Lower lobe of right lung (tissue), 2 donors: ENCODE data around the gene SLC12A9. TPM values are rescaled to one million over a fixed set of nuclear protein-coding genes. Genes with fewer than 3 reads are reported as not detected.

ENCODE experiments used
- ATAC-seq, 2 donors: fragments of 200-7000 bp; cut with Tn5 transposase; one replicate each; pipeline ENCODE4 v1.9.1; 2020 to 2022; ENCODE audit warnings: mild to moderate bottlenecking in 2 of 2, moderate library complexity in 2 of 2
- DNase-seq: peaks from one replicate; pipeline ENCODE4 v3.0.0-alpha.2; 2020
- H3K27ac ChIP-seq: fragments of 200-600 bp; one replicate; pipeline ENCODE4 v1.8.0; 2022
- H3K27me3 ChIP-seq: fragments of 200-600 bp; one replicate; pipeline ENCODE4 v1.8.0; 2022; ENCODE audit warnings: low read depth
- H3K36me3 ChIP-seq: fragments of 200-600 bp; one replicate; pipeline ENCODE4 v1.8.0; 2022; ENCODE audit warnings: mild to moderate bottlenecking
- H3K4me1 ChIP-seq: fragments of 200-600 bp; one replicate; pipeline ENCODE4 v1.8.0; 2022
- H3K4me3 ChIP-seq: fragments of 200-600 bp; one replicate; pipeline ENCODE4 v1.8.0; 2022; ENCODE audit warnings: mild to moderate bottlenecking
- H3K9me3 ChIP-seq: fragments of 200-600 bp; one replicate; pipeline ENCODE4 v1.8.0; 2022
- intact Hi-C: fragments of 100-400 bp; cut with DNase I; formaldehyde crosslinking; loops from one replicate; pipeline ENCODE4 v1.11.0; 2022
- total RNA-seq: library from RNA; stranded (reverse); fragmentation: NEBNext Ultra II Directional; extraction: Animal tissue kit (Norgen Biotek cat#: 25700); gene quantifications from one replicate; pipeline ENCODE4 v1.2.1, GENCODE V29; 2021
- TF ChIP-seq, protein P1 (sequence below): fragments of 200-600 bp; IDR thresholded peaks from one replicate; pipeline ENCODE4 v1.8.0; 2022; ENCODE audit warnings: antibody characterized with exemption, mild to moderate bottlenecking
- donor health status: DM: no; HTN: yes; CAD: no; lungs with severe emphysema.

Gene SLC12A9
- total RNA-seq, 1 donor from 2014 or later, result 43.6 TPM

DNA sequence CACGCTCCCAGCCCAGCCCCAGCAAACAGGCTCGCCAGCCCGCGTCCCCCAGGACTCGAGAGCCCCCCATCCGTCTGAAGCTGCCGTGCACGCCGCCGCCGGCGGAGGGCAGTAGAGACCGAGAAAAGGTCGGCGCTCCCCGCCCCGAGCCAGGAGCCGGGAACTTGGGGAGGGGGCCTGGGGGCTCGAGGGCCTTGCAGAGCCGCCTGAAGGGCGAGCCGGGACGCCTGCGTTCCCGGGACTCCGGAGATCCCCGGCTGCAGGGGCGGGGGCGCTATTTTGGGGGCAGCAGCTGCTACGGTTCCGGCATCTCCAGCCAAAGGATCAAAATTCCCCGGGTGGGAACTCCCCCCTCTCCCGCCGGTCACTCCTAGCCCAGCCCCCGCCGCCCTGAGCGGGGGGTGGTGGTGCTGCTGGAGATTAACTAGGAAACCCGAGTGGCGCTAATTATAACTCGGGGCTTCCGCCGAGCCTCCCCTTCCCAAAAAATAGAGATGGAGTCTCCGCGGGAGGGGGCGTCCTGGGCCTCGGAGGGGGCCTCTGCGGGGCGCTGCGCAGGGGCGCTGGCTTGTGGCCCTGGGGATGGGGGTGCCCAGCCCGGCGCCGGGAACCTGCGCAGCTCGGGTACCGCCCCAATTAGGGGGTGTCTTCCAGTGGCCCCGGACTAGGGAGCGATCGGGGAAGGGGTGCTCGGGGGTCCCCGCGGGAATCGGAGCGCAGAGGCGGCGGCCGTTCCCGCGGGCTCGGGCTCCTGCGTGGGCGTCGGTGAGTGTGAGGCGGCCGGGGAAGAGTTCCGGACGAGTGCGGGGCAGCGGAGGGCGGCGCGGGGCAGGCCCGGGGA, 42.6 kb downstream of the SLC12A9 start:
- H3K27ac ChIP-seq, result no peak overlapping the region
- H3K36me3 ChIP-seq, result no peaks in the 10 kb centered on the region
- DNase-seq (no peak), ATAC-seq (peak; percentile 20 to 34)
- H3K9me3 ChIP-seq, result no peaks in the 10 kb centered on the region
- H3K4me1 ChIP-seq, result peaks cover 34% of the 10 kb centered on the region
- intact Hi-C loops, result loop anchor here (5.0 kb wide), 1 partner anchor 162 kb away; no protein-coding TSS in a partner anchor
- TF ChIP-seq, protein P1, sequence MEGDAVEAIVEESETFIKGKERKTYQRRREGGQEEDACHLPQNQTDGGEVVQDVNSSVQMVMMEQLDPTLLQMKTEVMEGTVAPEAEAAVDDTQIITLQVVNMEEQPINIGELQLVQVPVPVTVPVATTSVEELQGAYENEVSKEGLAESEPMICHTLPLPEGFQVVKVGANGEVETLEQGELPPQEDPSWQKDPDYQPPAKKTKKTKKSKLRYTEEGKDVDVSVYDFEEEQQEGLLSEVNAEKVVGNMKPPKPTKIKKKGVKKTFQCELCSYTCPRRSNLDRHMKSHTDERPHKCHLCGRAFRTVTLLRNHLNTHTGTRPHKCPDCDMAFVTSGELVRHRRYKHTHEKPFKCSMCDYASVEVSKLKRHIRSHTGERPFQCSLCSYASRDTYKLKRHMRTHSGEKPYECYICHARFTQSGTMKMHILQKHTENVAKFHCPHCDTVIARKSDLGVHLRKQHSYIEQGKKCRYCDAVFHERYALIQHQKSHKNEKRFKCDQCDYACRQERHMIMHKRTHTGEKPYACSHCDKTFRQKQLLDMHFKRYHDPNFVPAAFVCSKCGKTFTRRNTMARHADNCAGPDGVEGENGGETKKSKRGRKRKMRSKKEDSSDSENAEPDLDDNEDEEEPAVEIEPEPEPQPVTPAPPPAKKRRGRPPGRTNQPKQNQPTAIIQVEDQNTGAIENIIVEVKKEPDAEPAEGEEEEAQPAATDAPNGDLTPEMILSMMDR, result peak; percentile 80
- H3K27me3 ChIP-seq, result peaks cover 63% of the 10 kb centered on the region
- H3K4me3 ChIP-seq, result peak overlapping the region; percentile 58

DNA sequence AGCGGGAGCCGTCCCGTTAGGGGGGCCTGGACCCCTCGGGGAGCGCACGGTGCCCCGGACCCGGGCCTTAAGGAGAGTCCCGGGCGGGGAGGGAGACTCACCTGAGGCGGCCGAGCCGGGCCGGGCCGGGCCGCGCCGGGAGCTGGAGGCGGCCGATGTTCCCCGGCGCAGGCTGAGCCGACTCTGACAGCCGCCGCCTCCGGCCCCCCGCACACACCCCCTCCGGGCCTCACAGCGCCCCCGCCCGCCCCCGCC, 43.1 kb downstream of the SLC12A9 start, which contains the start of gene ACHE:
ACHE (minus strand) TSS at position 188 of the 255 bp plus-strand sequence. CDS start 1,656 bp downstream, outside the sequence.
- intact Hi-C loops, result loop anchor here (5.0 kb wide), 1 partner anchor 162 kb away; no protein-coding TSS in a partner anchor
- Histone ChIP-seq H3K36me3 (no peaks in the 10 kb centered on the region), H3K4me1 (peaks cover 30% of the 10 kb centered on the region), H3K27me3 (peaks cover 67% of the 10 kb centered on the region), H3K4me3 (peak within 1 kb of the TSS; percentile 58), H3K27ac (no peak within 1 kb of the TSS), H3K9me3 (no peaks in the 10 kb centered on the region)
- TF ChIP-seq, protein P1, result no peak
- ATAC-seq (peak; percentile 3 to 44), DNase-seq (no peak)

DNA sequence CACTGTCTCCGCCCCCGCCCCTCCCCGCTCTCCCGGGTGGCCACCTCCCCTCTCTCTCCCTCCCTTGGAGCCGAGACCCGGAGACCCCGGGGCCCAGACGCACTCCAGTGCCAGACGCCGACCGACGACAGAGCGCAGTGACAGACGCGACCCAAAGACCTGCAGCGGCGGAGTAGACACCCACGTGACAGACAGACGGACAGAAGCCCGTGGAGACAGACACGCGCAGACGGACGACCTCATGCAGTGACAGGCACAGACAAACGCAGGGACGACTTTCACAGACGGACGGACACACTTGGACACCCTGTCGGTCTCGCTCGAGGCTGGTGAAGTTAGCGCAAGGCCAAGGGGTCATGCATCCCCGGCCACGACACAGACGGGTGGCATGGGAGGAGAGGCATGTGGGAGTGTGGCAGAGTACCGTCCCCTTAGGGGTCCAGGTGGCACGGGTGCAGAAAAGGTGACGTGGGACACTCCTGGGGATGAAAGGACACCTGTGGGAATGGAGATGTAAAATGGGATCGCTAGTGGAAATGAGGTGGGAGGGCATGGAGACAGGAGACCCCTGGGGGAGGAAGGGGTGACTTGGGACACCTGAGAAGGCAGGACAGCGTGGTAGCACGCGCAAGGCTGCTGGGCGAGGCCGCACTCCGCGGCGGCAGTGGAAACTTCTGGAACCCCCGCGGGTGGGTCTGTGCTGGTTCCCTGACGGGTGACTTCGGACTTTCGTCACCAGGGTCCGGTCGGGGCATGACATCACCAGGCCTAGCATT, 43.6 kb downstream of the SLC12A9 start:
- peak overlapping the region; percentile 58 for H3K4me3 ChIP-seq
- H3K27me3 ChIP-seq, result peaks cover 63% of the 10 kb centered on the region
- H3K36me3 ChIP-seq, result no peaks in the 10 kb centered on the region
- peaks cover 25% of the 10 kb centered on the region for H3K4me1 ChIP-seq
- intact Hi-C loops, result loop anchor here (5.0 kb wide), 1 partner anchor 161 kb away; no protein-coding TSS in a partner anchor
- no peaks in the 10 kb centered on the region for H3K9me3 ChIP-seq
- TF ChIP-seq, protein P1, result no peak
- H3K27ac ChIP-seq, result no peak overlapping the region
- DNase-seq, result no peak
- ATAC-seq, result peak; percentile 9 to 50

DNA sequence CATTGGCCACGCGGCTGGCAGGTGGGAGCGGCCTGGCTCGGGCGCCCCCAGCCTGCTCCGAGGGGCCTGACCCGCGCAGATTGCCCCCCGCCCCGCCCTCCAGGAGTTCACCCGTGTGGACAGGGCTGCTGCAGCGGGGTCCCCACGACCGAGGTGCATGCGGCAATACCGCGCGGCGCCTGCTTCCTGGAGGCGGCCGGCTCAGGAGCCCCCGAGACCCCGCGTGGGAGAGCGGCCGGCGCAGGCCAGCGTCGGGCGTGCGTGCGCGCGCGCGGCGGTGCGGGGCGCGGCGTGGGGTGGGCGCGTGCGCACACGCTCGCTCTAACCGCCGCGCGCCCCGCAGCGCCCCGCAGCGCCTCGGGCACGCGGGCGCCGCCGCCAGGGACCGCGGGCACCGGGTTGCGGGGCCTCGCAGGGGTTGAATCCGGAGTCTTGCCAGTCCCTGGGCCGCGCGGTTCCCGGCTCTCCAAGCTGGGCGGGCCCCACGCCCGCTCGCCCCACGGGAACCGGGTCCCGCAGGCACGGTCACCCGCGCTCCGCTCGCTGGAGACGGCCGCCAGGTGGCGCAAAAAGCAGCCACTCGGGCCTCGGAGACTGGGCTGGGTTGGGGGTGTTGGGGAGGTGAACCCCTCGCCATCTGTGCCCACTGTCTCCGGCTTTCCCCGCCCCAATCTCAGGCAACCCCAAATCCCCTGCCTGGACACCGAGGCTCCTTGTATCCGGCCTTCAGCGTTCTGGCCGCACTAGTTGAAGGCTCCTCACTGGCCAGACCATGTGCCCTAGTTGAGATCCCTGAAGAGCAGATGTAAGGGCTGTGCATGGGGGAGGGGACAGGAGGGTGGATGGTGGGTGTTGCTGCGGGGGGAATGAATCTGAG, 44.5 kb downstream of the SLC12A9 start:
- Histone ChIP-seq H3K4me3 (peak overlapping the region; percentile 58), H3K9me3 (no peaks in the 10 kb centered on the region), H3K27me3 (peaks cover 61% of the 10 kb centered on the region), H3K36me3 (no peaks in the 10 kb centered on the region), H3K27ac (no peak overlapping the region), H3K4me1 (peaks cover 23% of the 10 kb centered on the region)
- peak; percentile 15 to 61 for ATAC-seq
- TF ChIP-seq, protein P1, result peak; percentile 75
- no peak for DNase-seq
- intact Hi-C loops, result loop anchor here (5.0 kb wide), 1 partner anchor 160 kb away; no protein-coding TSS in a partner anchor
